Colonic mucosa (tissue), 4 donors: ENCODE results near the gene PDE1C. TPM values are rescaled to one million over a fixed set of nuclear protein-coding genes. Genes with fewer than 3 reads are reported as not detected.

Experiments used
- DNase-seq: peaks from one replicate; pipeline ENCODE4 v3.0.0-alpha.2; 2020
- H3K27ac ChIP-seq: fragments of 200-600 bp; one replicate; pipeline ENCODE4 v1.8.0; 2021
- H3K27me3 ChIP-seq: fragments of 200-600 bp; one replicate; pipeline ENCODE4 v1.8.0; 2021
- H3K36me3 ChIP-seq: fragments of 200-600 bp; one replicate; pipeline ENCODE4 v1.8.0; 2021
- H3K4me1 ChIP-seq: fragments of 200-600 bp; one replicate; pipeline ENCODE4 v1.8.0; 2021; ENCODE audit warnings: mild to moderate bottlenecking
- H3K4me3 ChIP-seq: fragments of 200-600 bp; one replicate; pipeline ENCODE4 v1.8.0; 2021
- H3K9ac ChIP-seq, 2 donors: one replicate each; pipeline ENCODE4 v1.7.0; 2013; ENCODE audit warnings: control low read depth in 2 of 2, low read depth in 2 of 2, low read length in 2 of 2
- H3K9me3 ChIP-seq: fragments of 200-600 bp; one replicate; pipeline ENCODE4 v1.8.0; 2021
- CTCF ChIP-seq: fragments of 200-600 bp; IDR thresholded peaks from one replicate; pipeline ENCODE4 v1.8.0; 2022; ENCODE audit warnings: antibody characterized with exemption, mild to moderate bottlenecking
- intact Hi-C: fragments of 100-400 bp; cut with DNase I; formaldehyde crosslinking; loops from one replicate; pipeline ENCODE4 v1.14.1; 2022
- total RNA-seq, 2 donors: library from RNA; stranded (reverse); fragmentation: NEBNext Ultra II Directional in 1 of 2; extraction: Animal tissue kit (Norgen Biotek cat#: 25700) in 1 of 2; gene quantifications; one replicate each; pipeline ENCODE4 v1.2.1, GENCODE V29; 2021
- donor health status: healthy.
- donor health status: DM: no; HTN: no; CAD: no.
- donor health status: DM: no; HTN: no; CAD: no.

PDE1C gene
- total RNA-seq, 2 donors from 2014 or later: 1.2 to 2.7 TPM

GRCh38 chr7:31883761-31884164, 186.4 kb downstream of the PDE1C start:
- Histone ChIP-seq H3K4me1 (no peaks in the 10 kb centered on the region), H3K36me3 (no peaks in the 10 kb centered on the region), H3K27ac (no peak overlapping the region), H3K4me3 (no peak overlapping the region), H3K9me3 (no peaks in the 10 kb centered on the region), H3K27me3 (no peaks in the 10 kb centered on the region), H3K9ac (no peak overlapping the region)
- intact Hi-C loops: no loop called here
- no peak for DNase-seq
- no peak for TF ChIP-seq CTCF

- Histone ChIP-seq H3K4me1 (no peaks in the 10 kb centered on the region), H3K9me3 (no peaks in the 10 kb centered on the region), H3K4me3 (no peak overlapping the region), H3K27me3 (no peaks in the 10 kb centered on the region), H3K27ac (no peak overlapping the region), H3K36me3 (no peaks in the 10 kb centered on the region), H3K9ac (no peak overlapping the region)
- TF ChIP-seq CTCF: no peak
- DNase-seq: no peak
- intact Hi-C loops: no loop called here
Measured at GRCh38 chr7:31882187-31882586, 188.0 kb downstream of the PDE1C start.

GRCh38 chr7:31878875-31879274, 191.3 kb downstream of the PDE1C start:
- intact Hi-C loops: no loop called here
- H3K9ac ChIP-seq: no peak overlapping the region
- H3K4me3 ChIP-seq: no peak overlapping the region
- no peak for DNase-seq
- H3K27me3 ChIP-seq: no peaks in the 10 kb centered on the region
- H3K4me1 ChIP-seq: no peaks in the 10 kb centered on the region
- no peak overlapping the region for H3K27ac ChIP-seq
- H3K36me3 ChIP-seq: no peaks in the 10 kb centered on the region
- H3K9me3 ChIP-seq: no peaks in the 10 kb centered on the region
- no peak for TF ChIP-seq CTCF

DNA sequence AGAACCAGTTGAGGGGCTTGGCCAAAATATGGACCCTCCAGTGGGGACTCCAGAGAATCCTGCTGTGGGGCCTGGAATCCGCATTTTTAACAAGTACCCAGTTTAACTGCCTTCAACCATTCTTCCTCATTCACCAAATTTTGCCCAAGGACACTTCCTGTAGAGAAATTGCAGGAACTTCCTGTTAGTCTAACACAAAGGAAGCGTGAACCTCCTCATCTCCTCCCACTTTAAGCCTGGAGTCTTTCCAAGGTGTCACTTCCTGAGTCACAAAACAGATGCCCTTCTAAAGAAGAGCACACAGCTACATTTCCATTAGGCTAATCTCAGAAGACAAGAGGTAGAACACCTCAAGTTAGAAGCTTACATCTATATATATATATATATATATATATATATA, 194.8 kb downstream of the PDE1C start:
- Histone ChIP-seq H3K9ac (no peak overlapping the region), H3K4me3 (no peak overlapping the region), H3K27ac (no peak overlapping the region), H3K9me3 (no peaks in the 10 kb centered on the region), H3K27me3 (no peaks in the 10 kb centered on the region), H3K36me3 (no peaks in the 10 kb centered on the region), H3K4me1 (no peaks in the 10 kb centered on the region)
- peak; percentile 22 for DNase-seq
- intact Hi-C loops: no loop called here
- TF ChIP-seq CTCF: no peak

- H3K9me3 ChIP-seq: no peaks in the 10 kb centered on the region
- no peak for TF ChIP-seq CTCF
- H3K27ac ChIP-seq: no peak overlapping the region
- intact Hi-C loops: no loop called here
- H3K27me3 ChIP-seq: no peaks in the 10 kb centered on the region
- no peak overlapping the region for H3K9ac ChIP-seq
- no peaks in the 10 kb centered on the region for H3K36me3 ChIP-seq
- H3K4me1 ChIP-seq: no peaks in the 10 kb centered on the region
- DNase-seq: no peak
- H3K4me3 ChIP-seq: no peak overlapping the region
Measured at GRCh38 chr7:31874631-31875386, 195.4 kb downstream of the PDE1C start.
